Right atrium auricular region (tissue), 2 donors: ENCODE data around the gene CDK3. TPM values are rescaled to one million over a fixed set of nuclear protein-coding genes. Genes with fewer than 3 reads are reported as not detected.

Experiments used
- DNase-seq: peaks from one replicate; pipeline ENCODE4 v3.0.0-alpha.2; 2019; ENCODE audit warnings: low spot score
- H3K27ac ChIP-seq, 2 donors: fragments of 200-600 bp; sonication (generic); 1 replicate in 1 of 2; 2 replicates in 1 of 2; pipeline ENCODE4 v1.5.1; 2016 to 2019
- H3K27me3 ChIP-seq, 2 donors: fragments of 200-600 bp; sonication (generic); one replicate each; pipeline versions ENCODE4 v1.5.1 to v1.6.0; 2017 to 2019
- H3K36me3 ChIP-seq: fragments of 200-600 bp; sonication (generic); one replicate; pipeline ENCODE4 v1.5.1; 2016
- H3K4me1 ChIP-seq, 2 donors: fragments of 200-600 bp; sonication (generic); one replicate each; pipeline versions ENCODE4 v1.5.1 to v1.6.0; 2017 to 2019
- H3K4me3 ChIP-seq, 2 donors: fragments of 200-600 bp; sonication (generic); 1 replicate in 1 of 2; 2 replicates in 1 of 2; pipeline ENCODE4 v1.5.1; 2017 to 2019; ENCODE audit warnings: mild to moderate bottlenecking in 1 of 2, moderate library complexity in 1 of 2
- H3K9me3 ChIP-seq, 2 donors: fragments of 200-600 bp; sonication (generic); one replicate each; pipeline ENCODE4 v1.5.1; 2019
- total RNA-seq, 2 donors: library from RNA; depleted of rRNA; stranded (reverse); fragments of >200 nt; gene quantifications; one replicate each; pipeline ENCODE4 v1.1.0, GENCODE V29; 2016
- TF ChIP-seq, protein P1 (sequence below), 2 donors: fragments of 200-600 bp; sonication (generic); IDR thresholded peaks; one replicate each; pipeline ENCODE4 v1.5.1; 2019; ENCODE audit warnings: antibody characterized with exemption in 2 of 2

Gene CDK3
- total RNA-seq, 2 donors from 2014 or later, result 2.0 TPM; not detected in 1

DNA sequence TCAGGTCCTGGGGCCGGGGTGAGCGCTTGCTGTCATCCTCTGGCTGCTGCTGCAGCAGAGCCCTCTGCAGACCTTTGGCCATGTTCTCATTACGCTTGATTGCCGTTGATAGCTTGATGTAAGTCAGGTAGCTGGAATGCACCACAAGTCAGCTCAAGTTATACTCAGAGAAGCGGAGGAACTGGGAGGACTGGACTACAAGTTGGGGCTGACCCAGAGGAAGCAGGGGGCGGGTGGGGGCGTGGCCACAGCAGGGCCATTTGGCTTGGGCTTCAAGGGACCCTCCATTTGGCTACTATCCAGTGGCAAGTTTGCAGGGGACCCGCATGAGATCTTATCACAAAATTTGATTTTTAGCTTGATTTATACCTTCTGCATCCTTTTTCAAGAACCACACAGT lies 45.4 kb downstream of the CDK3 start:
- Histone ChIP-seq H3K36me3 (peaks cover 98% of the 10 kb centered on the region), H3K27me3 (no peaks in the 10 kb centered on the region), H3K4me1 (no peaks in the 10 kb centered on the region), H3K4me3 (no peak overlapping the region), H3K9me3 (no peaks in the 10 kb centered on the region), H3K27ac (no peak overlapping the region)
- no peak for DNase-seq
- TF ChIP-seq, protein P1, sequence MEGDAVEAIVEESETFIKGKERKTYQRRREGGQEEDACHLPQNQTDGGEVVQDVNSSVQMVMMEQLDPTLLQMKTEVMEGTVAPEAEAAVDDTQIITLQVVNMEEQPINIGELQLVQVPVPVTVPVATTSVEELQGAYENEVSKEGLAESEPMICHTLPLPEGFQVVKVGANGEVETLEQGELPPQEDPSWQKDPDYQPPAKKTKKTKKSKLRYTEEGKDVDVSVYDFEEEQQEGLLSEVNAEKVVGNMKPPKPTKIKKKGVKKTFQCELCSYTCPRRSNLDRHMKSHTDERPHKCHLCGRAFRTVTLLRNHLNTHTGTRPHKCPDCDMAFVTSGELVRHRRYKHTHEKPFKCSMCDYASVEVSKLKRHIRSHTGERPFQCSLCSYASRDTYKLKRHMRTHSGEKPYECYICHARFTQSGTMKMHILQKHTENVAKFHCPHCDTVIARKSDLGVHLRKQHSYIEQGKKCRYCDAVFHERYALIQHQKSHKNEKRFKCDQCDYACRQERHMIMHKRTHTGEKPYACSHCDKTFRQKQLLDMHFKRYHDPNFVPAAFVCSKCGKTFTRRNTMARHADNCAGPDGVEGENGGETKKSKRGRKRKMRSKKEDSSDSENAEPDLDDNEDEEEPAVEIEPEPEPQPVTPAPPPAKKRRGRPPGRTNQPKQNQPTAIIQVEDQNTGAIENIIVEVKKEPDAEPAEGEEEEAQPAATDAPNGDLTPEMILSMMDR (IDR thresholded peaks at IDR 0.05), result no peak

DNA sequence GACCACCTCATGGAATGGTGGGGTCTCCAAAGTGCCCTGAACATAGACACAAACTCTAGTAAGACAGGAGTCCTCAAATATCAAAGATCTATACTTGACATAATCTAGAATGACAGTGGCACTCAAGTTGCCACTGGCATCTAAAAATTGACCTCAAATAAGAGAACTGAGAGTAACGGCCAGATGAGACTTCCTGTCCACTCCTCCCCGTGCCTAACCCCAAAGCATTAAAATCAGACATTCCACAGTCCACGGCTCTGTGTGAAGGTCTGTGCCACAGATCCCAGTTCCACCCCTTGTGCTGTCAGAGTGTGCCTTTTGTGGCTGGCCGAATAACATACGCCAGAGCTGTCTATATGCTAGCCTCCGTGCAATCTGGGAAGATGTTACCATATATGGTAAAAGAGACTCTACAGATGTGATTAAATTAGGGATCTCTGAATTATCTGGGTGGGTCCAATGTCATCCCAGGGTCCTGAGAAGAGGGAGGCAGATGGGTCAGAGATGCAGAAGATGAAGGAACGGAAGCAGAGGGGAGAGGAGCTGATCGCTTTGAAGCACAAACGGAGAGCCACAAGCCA lies 47.5 kb downstream of the CDK3 start:
- Histone ChIP-seq H3K27ac (no peak overlapping the region), H3K4me3 (no peak overlapping the region), H3K27me3 (no peaks in the 10 kb centered on the region), H3K9me3 (no peaks in the 10 kb centered on the region), H3K36me3 (peaks cover 80% of the 10 kb centered on the region), H3K4me1 (no peaks in the 10 kb centered on the region)
- TF ChIP-seq, protein P1 (IDR thresholded peaks at IDR 0.05), result no peak
- no peak for DNase-seq

DNA sequence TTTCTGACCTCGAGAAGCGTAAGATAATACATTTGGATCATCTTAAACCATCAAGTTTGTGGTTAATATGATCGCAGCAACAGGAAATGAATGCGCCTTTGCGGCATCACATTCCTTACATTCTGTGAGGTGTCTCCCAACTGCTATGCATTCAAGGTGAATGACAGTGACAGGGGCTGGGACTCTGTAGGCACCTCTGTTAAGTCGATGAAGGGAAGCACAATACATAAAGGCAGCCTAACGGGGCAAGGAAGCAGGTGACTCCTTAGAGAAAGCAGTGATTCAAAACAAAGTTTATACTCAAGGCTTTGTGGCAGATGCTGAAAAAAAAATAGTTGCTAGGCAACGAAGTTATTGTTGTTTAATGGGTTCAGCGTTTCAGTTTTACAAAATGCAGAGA lies 48.1 kb downstream of the CDK3 start:
- Histone ChIP-seq H3K36me3 (peaks cover 80% of the 10 kb centered on the region), H3K4me1 (peaks cover 0 to 6% of the 10 kb centered on the region in 2 donors), H3K9me3 (no peaks in the 10 kb centered on the region), H3K4me3 (no peak overlapping the region), H3K27me3 (no peaks in the 10 kb centered on the region), H3K27ac (no peak overlapping the region)
- DNase-seq, result no peak
- TF ChIP-seq, protein P1 (IDR thresholded peaks at IDR 0.05), result no peak

DNA sequence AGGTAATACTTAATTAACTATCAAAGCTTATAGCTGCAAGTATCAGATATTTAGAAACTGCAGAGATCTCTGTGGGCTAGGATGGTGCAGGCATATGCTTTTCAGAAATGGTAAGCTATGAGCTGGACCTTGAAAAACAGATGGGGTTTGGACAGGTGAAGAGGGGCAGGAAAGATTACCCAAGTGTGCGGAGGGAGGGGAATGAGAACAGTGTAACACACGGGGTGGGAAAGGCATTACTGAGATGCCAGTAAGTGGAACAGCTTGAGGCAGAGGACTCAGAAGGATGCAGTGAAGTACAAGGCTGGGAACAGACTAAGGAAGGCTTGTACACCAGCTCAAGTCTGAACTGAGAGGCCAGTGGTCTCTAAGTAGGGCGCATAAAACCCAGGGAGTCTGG lies 48.6 kb downstream of the CDK3 start:
- no peaks in the 10 kb centered on the region for H3K27me3 ChIP-seq

DNA sequence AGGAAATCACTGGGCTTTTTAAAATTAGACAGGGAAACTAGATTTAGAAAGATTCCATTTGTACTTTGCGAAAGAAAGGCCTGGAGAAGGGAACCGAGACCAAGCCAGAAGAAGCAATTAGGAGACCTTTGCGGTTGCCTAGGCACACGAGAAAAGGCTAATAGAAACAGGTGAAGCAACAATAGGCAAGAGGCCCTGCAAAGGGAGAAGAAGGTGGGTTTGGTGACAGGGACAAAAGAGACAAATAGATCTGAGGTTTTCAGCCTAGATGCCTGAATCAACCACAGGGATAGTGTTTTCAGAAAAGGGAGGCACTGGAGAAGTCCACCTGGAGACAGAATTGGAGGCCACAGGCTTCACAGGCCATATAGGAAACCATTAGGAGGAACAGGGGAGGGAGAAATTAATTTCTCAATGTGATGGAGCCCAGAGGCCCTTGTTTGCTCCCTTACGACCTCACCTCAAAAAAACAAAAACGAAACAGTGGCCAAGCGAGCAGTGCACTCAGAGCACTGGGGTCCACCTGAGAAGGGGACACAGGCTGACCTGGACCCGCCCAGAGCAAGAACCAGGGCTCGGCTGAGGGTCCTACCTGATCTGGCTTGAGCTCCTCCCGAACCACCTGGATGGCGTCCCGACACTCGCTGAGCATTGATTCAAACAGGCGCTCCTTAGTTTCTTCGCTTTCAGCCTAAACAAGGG lies 49.3 kb downstream of the CDK3 start:
- Histone ChIP-seq H3K9me3 (no peaks in the 10 kb centered on the region), H3K4me3 (no peak overlapping the region), H3K27me3 (no peaks in the 10 kb centered on the region), H3K27ac (no peak overlapping the region), H3K36me3 (peaks cover 77% of the 10 kb centered on the region), H3K4me1 (peaks cover 0 to 8% of the 10 kb centered on the region in 2 donors)
- DNase-seq, result no peak
- TF ChIP-seq, protein P1 (IDR thresholded peaks at IDR 0.05), result no peak

More for the DNA sequence above, 48.6 kb downstream of the CDK3 start:
- TF ChIP-seq, protein P1 (IDR thresholded peaks at IDR 0.05), result no peak
- H3K27ac ChIP-seq, result no peak overlapping the region
- DNase-seq, result no peak
- no peak overlapping the region for H3K4me3 ChIP-seq
- H3K9me3 ChIP-seq, result no peaks in the 10 kb centered on the region
- H3K36me3 ChIP-seq, result peaks cover 80% of the 10 kb centered on the region
- peaks cover 0 to 8% of the 10 kb centered on the region in 2 donors for H3K4me1 ChIP-seq
